HepG2 (cell line): Measurements from ENCODE around the gene TNNI2. TPM values are rescaled to one million over a fixed set of nuclear protein-coding genes. Genes with fewer than 3 reads are reported as not detected.

Experiments
- ATAC-seq: fragments of 200-7000 bp; cut with Tn5 transposase; 3 replicates; pipeline ENCODE4 v1.9.1; 2020; ENCODE audit warnings: mild to moderate bottlenecking, moderate library complexity
- BruUV-seq: library from RNA; stranded (reverse); fragments of 400-500 nt; replicated peaks from 2 replicates; lab custom pipeline; 2021; lab: Mats Ljungman, UMichigan
- CTCF ChIA-PET: fragments of 300-600 bp; formaldehyde crosslinking; extraction: SDS; loops from one replicate; lab custom pipeline; 2021; ENCODE audit warnings: low total read pairs, inconsistent platforms, low intra/inter-chr PET ratio; lab: Yijun Ruan, JAX
- POLR2A ChIA-PET: fragments of 350-600 bp; sonication (Branson Sonifier 250); formaldehyde crosslinking; loops from one replicate; lab custom pipeline; 2020; ENCODE audit warnings: antibody characterized with exemption, inconsistent platforms; lab: Yijun Ruan, JAX
- DNase-seq: peaks from one replicate; pipeline ENCODE4 v3.0.0-alpha.2; 2015; ENCODE audit warnings: low spot score
- FAIRE-seq: peaks from 3 replicates; lab custom pipeline; 2011; peaks lifted over from hg19 to GRCh38; lab: Jason Lieb, UNC
- H2AFZ ChIP-seq: one replicate; pipeline ENCODE4 v1.6.1; 2011; ENCODE audit warnings: low read length, inconsistent platforms
- H3K27ac ChIP-seq: fragments of 300-600 bp; 3 replicates; pipeline ENCODE4 v1.8.0; 2011; ENCODE audit warnings: mixed run types, mild to moderate bottlenecking, mixed read lengths, low read length, inconsistent platforms; ENCODE audit not compliant: insufficient read depth; ENCODE audit errors: extremely low read length
- H3K27me3 ChIP-seq, 2 experiments: fragments of 200-600 bp in 1 of 2; 2 replicates in 1 of 2; 3 replicates in 1 of 2; pipeline versions ENCODE4 v1.6.0 to v1.8.0; 2011; ENCODE audit warnings: low read length in 2 of 2, mild to moderate bottlenecking in 2 of 2, moderate library complexity in 2 of 2, inconsistent platforms in 1 of 2; ENCODE audit not compliant: insufficient read depth in 2 of 2, control insufficient read depth in 1 of 2
- H3K36me3 ChIP-seq, 2 experiments: fragments of 200-600 bp in 1 of 2; replicated peaks in 1 of 2; 2 replicates in 1 of 2; 3 replicates in 1 of 2; pipeline versions ENCODE4 v1.5.1 to v1.8.0; 2011; ENCODE audit warnings: low read length in 2 of 2, inconsistent platforms in 1 of 2; ENCODE audit not compliant: insufficient read depth in 2 of 2, control insufficient read depth in 1 of 2
- H3K4me1 ChIP-seq: 2 replicates; pipeline ENCODE4 v1.5.1; 2012; ENCODE audit warnings: low read length, inconsistent platforms; ENCODE audit not compliant: insufficient read depth
- H3K4me2 ChIP-seq: 2 replicates; pipeline ENCODE4 v1.6.0; 2011; ENCODE audit warnings: low read depth, low read length, inconsistent platforms
- H3K4me3 ChIP-seq, 3 experiments: fragments of 200-600 bp in 1 of 3; sonication (generic), shearing (Covaris generic) in 1 of 3; replicated peaks in 1 of 3; 2 replicates each; pipeline ENCODE4 v1.5.1; 2011 to 2016; ENCODE audit warnings: low read length in 3 of 3, inconsistent platforms in 2 of 3, low read depth in 2 of 3, mild to moderate bottlenecking in 2 of 3, control low read depth in 1 of 3, mixed read lengths in 1 of 3; ENCODE audit not compliant: insufficient read depth in 1 of 3
- H3K79me2 ChIP-seq: one replicate; pipeline ENCODE4 v1.6.1; 2011; ENCODE audit warnings: low read length, inconsistent platforms; ENCODE audit not compliant: insufficient read depth
- H3K9ac ChIP-seq: 2 replicates; pipeline ENCODE4 v1.6.0; 2011; ENCODE audit warnings: mild to moderate bottlenecking, low read depth, low read length, inconsistent platforms; ENCODE audit not compliant: insufficient read depth
- H3K9me3 ChIP-seq: 2 replicates; pipeline ENCODE4 v1.5.1; 2012; ENCODE audit warnings: mild to moderate bottlenecking, low read length
- H4K20me1 ChIP-seq: 2 replicates; pipeline ENCODE4 v1.6.0; 2011; ENCODE audit warnings: inconsistent platforms, mild to moderate bottlenecking, low read length, moderate library complexity; ENCODE audit not compliant: insufficient read depth
- FLYWCH1 ChIP-seq: sonication (generic); formaldehyde crosslinking; IDR thresholded peaks from 2 replicates; pipeline ENCODE4 v1.8.1; 2023; ENCODE audit warnings: mild to moderate bottlenecking, missing genetic modification reagents
- IRF2 ChIP-seq: IDR thresholded peaks from 2 replicates; pipeline ENCODE4 v1.6.1; 2018; ENCODE audit warnings: missing genetic modification reagents, missing compliant biosample characterization
- SKI ChIP-seq: fragments of 450-650 bp; IDR thresholded peaks from one replicate; pipeline ENCODE4 v1.6.1; 2018; ENCODE audit warnings: mild to moderate bottlenecking; ENCODE audit not compliant: partially characterized antibody
- TEAD2 ChIP-seq: sonication (generic); formaldehyde crosslinking; IDR thresholded peaks from 2 replicates; pipeline ENCODE4 v1.9.0; 2021; ENCODE audit warnings: missing genetic modification reagents
- THYN1 ChIP-seq: sonication (generic); formaldehyde crosslinking; IDR thresholded peaks from 2 replicates; pipeline ENCODE4 v1.8.1; 2023; ENCODE audit warnings: low read depth, mild to moderate bottlenecking, moderate library complexity, missing genetic modification reagents, borderline replicate concordance
- TSC22D2 ChIP-seq: sonication (generic); formaldehyde crosslinking; IDR thresholded peaks from 2 replicates; pipeline ENCODE4 v1.5.1; 2020; ENCODE audit warnings: missing genetic modification reagents, mild to moderate bottlenecking, borderline replicate concordance
- ZFY ChIP-seq: sonication (generic); formaldehyde crosslinking; IDR thresholded peaks from 2 replicates; pipeline ENCODE4 v1.4.0; 2020; ENCODE audit warnings: missing genetic modification reagents
- ZNF296 ChIP-seq: sonication (generic); formaldehyde crosslinking; conservative IDR thresholded peaks from 2 replicates; pipeline ENCODE4 v1.5.0; 2020; ENCODE audit warnings: mild to moderate bottlenecking, missing genetic modification reagents
- ZNF747 ChIP-seq: sonication (generic); formaldehyde crosslinking; IDR thresholded peaks from 2 replicates; pipeline ENCODE4 v1.8.1; 2023; ENCODE audit warnings: missing genetic modification reagents, mild to moderate bottlenecking, borderline replicate concordance
- ZNF850 ChIP-seq: sonication (generic); formaldehyde crosslinking; conservative IDR thresholded peaks from 2 replicates; pipeline ENCODE4 v1.9.0; 2021; ENCODE audit warnings: mild to moderate bottlenecking, missing genetic modification reagents
- in situ Hi-C: cut with HindIII; loops from 2 replicates; pipeline ENCODE4 v1.10.0; 2017; ENCODE audit warnings: low pct_unique_long_range_greater_than_20kb; ENCODE audit not compliant: extremely low pct_ligation_motif_present
- intact Hi-C: fragments of 100-400 bp; cut with micrococcal nuclease; formaldehyde crosslinking; loops from one replicate; pipeline ENCODE4 v1.10.0; 2022; ENCODE audit not compliant: unreplicated experiment
- polyA plus RNA-seq, 8 experiments: library from polyadenylated mRNA; depleted of rRNA in 3 of 8; stranded (reverse) in 7 of 8; unstranded in 1 of 8; fragments of >200 nt; fragmentation: Illumina TruSeq in 4 of 8; extraction: Trizol in 4 of 8; gene quantifications; 2 replicates each; pipeline versions ENCODE4 v1.2.1 to v1.2.3, GENCODE V29; 2011 to 2016; ENCODE audit warnings: low read depth in 4 of 8, missing spikeins in 1 of 8, mixed read lengths in 1 of 8; ENCODE audit not compliant: insufficient read depth in 1 of 8
- total RNA-seq, 5 experiments: library from RNA; depleted of rRNA; stranded (reverse); fragments of >200 nt; fragmentation: Illumina TruSeq; extraction: Trizol; gene quantifications; 2 replicates each; pipeline ENCODE4 v1.2.3, GENCODE V29; 2016; ENCODE audit warnings: low read depth in 1 of 5
- TF ChIP-seq, protein P1 (sequence below): sonication (generic); formaldehyde crosslinking; IDR thresholded peaks from 2 replicates; pipeline ENCODE4 v1.4.0; 2020; ENCODE audit warnings: mild to moderate bottlenecking, missing genetic modification reagents
- TF ChIP-seq, protein P2 (sequence below): sonication (generic); formaldehyde crosslinking; IDR thresholded peaks from 2 replicates; pipeline ENCODE4 v1.4.0; 2020; ENCODE audit warnings: missing genetic modification reagents
- TF ChIP-seq, protein P3 (sequence below): sonication (generic); formaldehyde crosslinking; IDR thresholded peaks from 2 replicates; pipeline ENCODE4 v1.4.0; 2020; ENCODE audit warnings: mild to moderate bottlenecking, missing genetic modification reagents
- TF ChIP-seq, protein P4 (sequence below): sonication (generic); formaldehyde crosslinking; IDR thresholded peaks from 2 replicates; pipeline ENCODE4 v1.8.0; 2023; ENCODE audit warnings: mild to moderate bottlenecking, missing genetic modification reagents

TNNI2 gene
- total and polyA plus RNA-seq, 2 of the 13 experiments (the other 11 are each of a cell fraction or from before 2014, with no cell fraction given): 7.2 to 12.0 TPM

DNA sequence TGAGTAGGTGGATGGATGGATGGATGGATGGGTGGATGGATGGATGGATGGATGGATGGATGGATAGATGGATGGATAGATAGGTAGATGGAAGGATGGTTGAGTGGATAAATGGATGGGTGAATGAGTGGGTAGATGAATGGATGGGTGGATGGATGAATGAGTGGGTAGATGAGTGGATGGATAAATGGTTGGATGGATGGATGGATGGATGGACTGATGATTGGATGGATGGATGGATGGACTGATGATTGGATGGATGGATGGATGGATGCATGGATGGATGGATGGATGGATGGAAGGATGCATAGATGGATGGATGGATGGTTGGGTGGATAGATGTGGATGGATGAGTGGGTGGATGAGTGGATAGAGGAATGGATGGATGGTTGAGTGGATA is 17.2 kb upstream of the TNNI2 start:
- no peak overlapping the region for H2AFZ ChIP-seq

More for the DNA sequence above, 17.2 kb upstream of the TNNI2 start:
- in situ Hi-C loops: no loop called here
- H3K79me2 ChIP-seq: no peaks in the 10 kb centered on the region
- peaks cover 2 to 22% of the 10 kb centered on the region in 2 experiments; a peak in 3 of 5 replicates for H3K27me3 ChIP-seq
- no peak overlapping the region for H3K4me3 ChIP-seq
- POLR2A ChIA-PET: no interaction called here
- peaks cover 21% of the 10 kb centered on the region for H3K4me1 ChIP-seq
- intact Hi-C loops: no loop called here
- FAIRE-seq (no peak), DNase-seq (no peak), ATAC-seq (no peak)
- 0 out of 2 replicates have a peak, but pooled peaks cover 3% of the 10 kb centered on the region for H3K9me3 ChIP-seq
- BruUV-seq: no TSS peak
- H4K20me1 ChIP-seq: no peaks in the 10 kb centered on the region
- no peak overlapping the region for H3K4me2 ChIP-seq
- CTCF ChIA-PET: no interaction called here
- H3K9ac ChIP-seq: no peak overlapping the region
- TF ChIP-seq, protein P1, sequence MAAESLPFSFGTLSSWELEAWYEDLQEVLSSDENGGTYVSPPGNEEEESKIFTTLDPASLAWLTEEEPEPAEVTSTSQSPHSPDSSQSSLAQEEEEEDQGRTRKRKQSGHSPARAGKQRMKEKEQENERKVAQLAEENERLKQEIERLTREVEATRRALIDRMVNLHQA (CRISPR knock-in tag): no peak
- TF ChIP-seq ZNF747 (CRISPR knock-in tag): no peak
- no peak for TF ChIP-seq THYN1
- no peak for TF ChIP-seq ZFY
- TF ChIP-seq SKI: no peak
- no peak for TF ChIP-seq IRF2 (CRISPR knock-in tag)
- TF ChIP-seq ZNF296: no peak
- no peak for TF ChIP-seq FLYWCH1
- TF ChIP-seq, protein P2, sequence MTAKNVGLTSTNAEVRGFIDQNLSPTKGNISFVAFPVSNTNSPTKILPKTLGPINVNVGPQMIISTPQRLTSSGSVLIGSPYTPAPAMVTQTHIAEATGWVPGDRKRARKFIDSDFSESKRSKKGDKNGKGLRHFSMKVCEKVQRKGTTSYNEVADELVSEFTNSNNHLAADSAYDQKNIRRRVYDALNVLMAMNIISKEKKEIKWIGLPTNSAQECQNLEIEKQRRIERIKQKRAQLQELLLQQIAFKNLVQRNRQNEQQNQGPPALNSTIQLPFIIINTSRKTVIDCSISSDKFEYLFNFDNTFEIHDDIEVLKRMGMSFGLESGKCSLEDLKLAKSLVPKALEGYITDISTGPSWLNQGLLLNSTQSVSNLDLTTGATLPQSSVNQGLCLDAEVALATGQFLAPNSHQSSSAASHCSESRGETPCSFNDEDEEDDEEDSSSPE (CRISPR knock-in tag): no peak
- no peak for TF ChIP-seq ZNF850 (CRISPR knock-in tag)
- no peak for TF ChIP-seq TSC22D2 (CRISPR knock-in tag)
- TF ChIP-seq, protein P3, sequence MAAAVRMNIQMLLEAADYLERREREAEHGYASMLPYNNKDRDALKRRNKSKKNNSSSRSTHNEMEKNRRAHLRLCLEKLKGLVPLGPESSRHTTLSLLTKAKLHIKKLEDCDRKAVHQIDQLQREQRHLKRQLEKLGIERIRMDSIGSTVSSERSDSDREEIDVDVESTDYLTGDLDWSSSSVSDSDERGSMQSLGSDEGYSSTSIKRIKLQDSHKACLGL (CRISPR knock-in tag): no peak
- no peak for TF ChIP-seq TEAD2 (CRISPR knock-in tag)
- TF ChIP-seq, protein P4, sequence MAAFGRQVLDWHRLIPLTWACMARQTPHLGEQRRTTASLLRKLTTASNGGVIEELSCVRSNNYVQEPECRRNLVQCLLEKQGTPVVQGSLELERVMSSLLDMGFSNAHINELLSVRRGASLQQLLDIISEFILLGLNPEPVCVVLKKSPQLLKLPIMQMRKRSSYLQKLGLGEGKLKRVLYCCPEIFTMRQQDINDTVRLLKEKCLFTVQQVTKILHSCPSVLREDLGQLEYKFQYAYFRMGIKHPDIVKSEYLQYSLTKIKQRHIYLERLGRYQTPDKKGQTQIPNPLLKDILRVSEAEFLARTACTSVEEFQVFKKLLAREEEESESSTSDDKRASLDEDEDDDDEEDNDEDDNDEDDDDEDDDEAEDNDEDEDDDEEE: no peak
- no peak overlapping the region for H3K27ac ChIP-seq
- H3K36me3 ChIP-seq: no peaks in the 10 kb centered on the region
